Hippocampal formation (tissue), 2 donors: Measurements from ENCODE around the gene SPTA1.

Experiments
- DNase-seq, 2 donors: peaks; one replicate each; lab custom pipeline; 2025; lab: John Stamatoyannopoulos, UW

The SPTA1 gene

GRCh38 chr1:158685085-158685484 is 1.4 kb downstream of the SPTA1 start:
- DNase-seq, result no peak

- DNase-seq, result no peak
These were observed 4.9 kb downstream of the SPTA1 start for GRCh38 chr1:158681606-158682005.

- no peak for DNase-seq
These were observed 7.2 kb downstream of the SPTA1 start for GRCh38 chr1:158679289-158679688.

- DNase-seq, result no peak
These were observed 10.8 kb downstream of the SPTA1 start for GRCh38 chr1:158675563-158676323.

- no peak for DNase-seq
These were observed 12.2 kb downstream of the SPTA1 start for GRCh38 chr1:158674302-158674701.

GRCh38 chr1:158666037-158666436 is 20.5 kb downstream of the SPTA1 start:
- no peak for DNase-seq

- DNase-seq, result no peak
These were observed 31.9 kb downstream of the SPTA1 start for GRCh38 chr1:158654571-158654970.

GRCh38 chr1:158654086-158654485 is 32.4 kb downstream of the SPTA1 start:
- no peak for DNase-seq

- DNase-seq, result no peak
These were observed 33.7 kb downstream of the SPTA1 start for GRCh38 chr1:158652721-158653334.

GRCh38 chr1:158649052-158649451 is 37.5 kb downstream of the SPTA1 start:
- DNase-seq, result no peak

GRCh38 chr1:158646465-158646864 is 40.0 kb downstream of the SPTA1 start:
- DNase-seq, result no peak

GRCh38 chr1:158644449-158644848 is 42.1 kb downstream of the SPTA1 start:
- DNase-seq, result no peak

GRCh38 chr1:158638904-158639303 is 47.6 kb downstream of the SPTA1 start:
- no peak for DNase-seq

GRCh38 chr1:158638146-158638545 is 48.4 kb downstream of the SPTA1 start:
- DNase-seq, result no peak

GRCh38 chr1:158613764-158614163 is 72.8 kb downstream of the SPTA1 start:
- no peak for DNase-seq

- no peak for DNase-seq
These were observed 74.6 kb downstream of the SPTA1 start for GRCh38 chr1:158611916-158612315.

- DNase-seq, result no peak
These were observed 79.2 kb downstream of the SPTA1 start for GRCh38 chr1:158607296-158607695.

GRCh38 chr1:158604968-158605367 is 81.5 kb downstream of the SPTA1 start, which contains the start of gene OR10Z1:
Gene OR10Z1 (plus strand): TSS chr1:158605268. CDS start chr1:158606439, 1,171 bp downstream.
- DNase-seq, result no peak

- no peak for DNase-seq
These were observed 85.8 kb downstream of the SPTA1 start for GRCh38 chr1:158600735-158601134.

GRCh38 chr1:158586942-158587341 is 99.6 kb downstream of the SPTA1 start:
- no peak for DNase-seq

GRCh38 chr1:158583962-158584361 is 102.6 kb downstream of the SPTA1 start:
- DNase-seq, result no peak

- DNase-seq, result no peak
These were observed 106.8 kb downstream of the SPTA1 start, which contains the start of gene OR10X1 for GRCh38 chr1:158579733-158580132. Gene OR10X1 (minus strand): TSS chr1:158579899. CDS start chr1:158579899, 0 bp downstream.

- DNase-seq, result no peak
These were observed 109.0 kb downstream of the SPTA1 start for GRCh38 chr1:158577561-158577960.
